ENCODE results near the gene CKB.

GRCh38 chr14:103509864-103510723 lies 12.5 kb downstream of the CKB start:
- TF ChIP-seq CTCF (IDR thresholded peaks at IDR 0.05), result no peak
- TF ChIP-seq EZH2 (IDR thresholded peaks at IDR 0.05; ENCODE audit: borderline replicate concordance, insufficient read depth, low read depth, low read length, poor library complexity, severe bottlenecking), result no peak
